HG03095 (cell line): ENCODE results near the gene KRTAP10-4.

Experiments
- ATAC-seq: cut with Tn5 transposase; IDR thresholded peaks from one replicate; pipeline ENCODE4 v1.9.1; 2021; ENCODE audit warnings: moderate library complexity; ENCODE audit not compliant: unreplicated experiment

KRTAP10-4 gene

GRCh38 chr21:44615466-44615865 lies 41.9 kb downstream of the KRTAP10-4 start:
- no peak for ATAC-seq

DNA sequence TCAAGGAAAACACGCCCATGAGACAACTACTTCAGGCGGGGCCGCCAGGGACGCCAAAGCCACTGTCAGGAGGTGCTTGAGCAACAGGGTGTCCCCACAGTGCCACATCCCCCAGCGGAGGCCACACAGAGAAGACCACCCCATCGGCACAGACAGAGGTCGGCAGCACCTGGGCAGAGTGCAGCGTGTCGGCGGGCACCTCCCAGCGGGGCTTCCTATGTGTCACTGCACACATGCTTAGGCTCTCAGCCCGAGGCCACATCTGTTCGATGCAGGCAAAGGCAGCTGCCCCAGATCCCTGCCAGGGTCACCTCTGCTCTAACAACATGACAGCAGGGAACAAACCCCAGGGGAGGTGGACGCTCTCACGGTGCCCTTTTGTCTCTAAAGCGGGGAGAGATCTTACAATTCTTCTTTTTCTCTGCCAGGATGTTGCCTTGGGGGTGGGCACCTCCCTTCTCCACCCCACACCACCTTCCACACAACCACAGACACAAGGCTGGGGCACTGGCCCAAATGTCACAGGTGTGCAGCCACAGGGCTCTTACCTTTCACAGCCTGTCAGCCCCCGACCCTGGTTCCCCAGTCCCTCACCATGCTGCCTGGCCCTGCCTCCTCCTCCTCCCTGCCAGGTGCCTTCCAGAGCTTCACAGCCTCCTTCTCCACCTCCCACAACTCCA lies 42.5 kb downstream of the KRTAP10-4 start:
- ATAC-seq: no peak

DNA sequence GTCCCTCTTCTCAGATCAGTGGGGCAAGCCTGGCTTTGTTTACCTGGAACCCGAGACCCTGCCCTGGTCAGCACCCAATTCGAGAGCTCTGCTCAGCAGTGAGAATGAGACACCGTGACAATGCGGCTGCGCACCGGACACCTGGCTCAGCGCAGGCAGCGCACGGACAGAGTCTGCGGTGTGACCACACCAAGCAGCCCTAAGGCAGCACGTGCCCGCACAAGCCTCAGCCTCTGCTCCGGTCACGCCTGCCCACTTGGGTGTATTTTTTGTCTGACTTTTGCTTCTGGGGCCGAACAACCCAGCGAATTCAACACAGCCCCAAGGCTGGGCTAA lies 43.0 kb downstream of the KRTAP10-4 start:
- ATAC-seq: no peak

DNA sequence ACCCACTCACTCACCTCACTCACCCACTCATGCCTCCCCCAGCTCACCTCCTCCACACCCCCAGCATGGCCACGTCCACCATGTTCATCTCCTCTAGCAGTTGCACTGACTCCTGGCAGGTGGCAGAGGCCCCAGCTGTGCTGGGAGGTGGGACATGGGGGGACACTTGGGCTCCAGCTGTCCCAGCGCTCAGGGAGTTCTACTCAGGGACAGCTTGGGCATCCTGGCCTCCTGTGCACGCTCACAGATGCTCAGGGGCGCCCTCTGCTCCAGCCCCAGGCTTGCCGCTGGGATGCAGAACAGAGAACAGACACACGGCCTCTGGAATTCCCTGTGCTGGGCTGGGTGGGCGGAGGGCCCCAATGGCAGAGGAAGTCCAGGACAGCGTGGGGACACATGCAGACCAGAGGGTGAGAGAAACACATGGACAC lies 43.6 kb downstream of the KRTAP10-4 start:
- no peak for ATAC-seq

DNA sequence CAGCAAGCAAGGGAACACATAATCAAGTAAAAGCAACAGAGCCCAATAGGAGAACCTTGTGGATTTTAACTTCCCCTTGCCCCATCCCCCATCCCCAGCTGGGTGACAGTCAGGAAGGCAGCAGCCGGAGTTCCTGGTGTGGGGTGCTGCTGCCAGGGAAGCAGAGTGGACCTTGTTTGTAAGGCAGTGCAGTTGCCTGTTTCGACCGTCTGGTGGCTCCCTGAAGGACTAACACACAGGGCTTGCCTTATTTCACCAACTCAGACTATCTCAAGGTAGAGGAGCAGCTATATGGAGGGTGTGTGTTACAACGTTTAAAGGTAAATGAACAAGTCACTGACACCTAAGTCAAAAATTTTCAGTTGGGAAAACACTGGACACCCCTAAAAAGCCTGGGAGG lies 45.0 kb downstream of the KRTAP10-4 start:
- ATAC-seq: no peak

GRCh38 chr21:44618909-44619308 lies 45.4 kb downstream of the KRTAP10-4 start:
- no peak for ATAC-seq

DNA sequence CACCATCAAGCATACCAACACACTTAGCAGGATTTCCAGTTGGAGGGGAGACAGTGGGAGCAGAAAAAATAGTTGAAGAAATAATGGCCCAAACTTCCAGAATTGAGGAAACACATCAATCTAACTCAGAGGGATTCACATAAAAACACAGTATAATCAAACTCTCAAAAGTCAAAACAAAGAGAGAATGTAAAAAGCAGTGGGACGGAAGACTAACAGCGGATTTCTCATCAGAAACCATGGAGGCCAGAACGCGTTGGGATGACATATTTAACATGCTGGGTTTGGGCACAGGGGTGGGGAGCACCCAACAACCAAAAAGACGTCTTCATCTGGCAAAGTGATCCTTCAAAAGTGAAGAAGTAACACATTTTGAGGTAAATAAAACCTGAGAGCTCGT lies 46.4 kb downstream of the KRTAP10-4 start:
- no peak for ATAC-seq

DNA sequence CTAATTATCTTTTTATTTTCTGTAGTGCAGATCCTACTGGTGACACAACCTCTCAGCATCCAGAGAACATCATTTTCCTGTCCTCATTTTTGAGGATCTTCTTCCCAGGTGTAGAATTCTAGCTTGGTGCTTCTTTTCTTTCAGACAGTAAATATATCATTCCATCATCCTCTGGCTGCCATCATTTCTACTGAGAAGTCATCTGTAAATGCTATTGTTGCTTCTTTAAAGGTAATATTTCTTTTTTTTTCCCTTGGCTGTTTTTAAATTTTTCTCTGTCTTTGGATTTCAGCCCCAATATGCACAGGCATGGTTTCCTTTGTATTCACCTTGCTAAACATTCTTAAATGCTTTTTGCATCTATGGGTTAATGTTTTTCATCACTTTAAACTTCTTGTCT lies 50.0 kb downstream of the KRTAP10-4 start:
- no peak for ATAC-seq
